MG63 (cell line): ENCODE measurements around the gene TPM1. TPM values are rescaled to one million over a fixed set of nuclear protein-coding genes. Genes with fewer than 3 reads are reported as not detected.

ENCODE experiments used
- DNase-seq: peaks from one replicate; pipeline ENCODE4 v3.0.0-alpha.2; 2020
- H3K27me3 ChIP-seq: fragments of 250-450 bp; sonication (Bioruptor Pico); 2 replicates; pipeline ENCODE4 v1.5.1; 2020; ENCODE audit warnings: mild to moderate bottlenecking, moderate library complexity
- H3K36me3 ChIP-seq: fragments of 250-450 bp; sonication (Bioruptor Pico); 2 replicates; pipeline ENCODE4 v1.5.1; 2020; ENCODE audit warnings: mild to moderate bottlenecking, moderate library complexity
- H3K4me3 ChIP-seq: fragments of 250-450 bp; sonication (Bioruptor Pico); 2 replicates; pipeline ENCODE4 v1.5.1; 2020; ENCODE audit warnings: mild to moderate bottlenecking, moderate library complexity
- H3K9me3 ChIP-seq: fragments of 250-450 bp; sonication (Bioruptor Pico); 2 replicates; pipeline ENCODE4 v1.5.1; 2020; ENCODE audit warnings: mild to moderate bottlenecking, moderate library complexity
- total RNA-seq: library from RNA; depleted of rRNA; stranded (reverse); fragments of >200 nt; shearing (Covaris generic); gene quantifications from 2 replicates; pipeline ENCODE4 v1.2.3, GENCODE V29; 2014; ENCODE audit warnings: low replicate concordance

TPM1 gene
- total RNA-seq, 1 experiment from 2014 or later, result 441 TPM

- Histone ChIP-seq H3K36me3 (peaks cover 20% of the 10 kb centered on the region), H3K4me3 (no peak overlapping the region), H3K27me3 (no peaks in the 10 kb centered on the region), H3K9me3 (no peaks in the 10 kb centered on the region)
- DNase-seq, result no peak
These were observed 32.8 kb downstream of the TPM1 start for GRCh38 chr15:63075015-63075983.

DNA sequence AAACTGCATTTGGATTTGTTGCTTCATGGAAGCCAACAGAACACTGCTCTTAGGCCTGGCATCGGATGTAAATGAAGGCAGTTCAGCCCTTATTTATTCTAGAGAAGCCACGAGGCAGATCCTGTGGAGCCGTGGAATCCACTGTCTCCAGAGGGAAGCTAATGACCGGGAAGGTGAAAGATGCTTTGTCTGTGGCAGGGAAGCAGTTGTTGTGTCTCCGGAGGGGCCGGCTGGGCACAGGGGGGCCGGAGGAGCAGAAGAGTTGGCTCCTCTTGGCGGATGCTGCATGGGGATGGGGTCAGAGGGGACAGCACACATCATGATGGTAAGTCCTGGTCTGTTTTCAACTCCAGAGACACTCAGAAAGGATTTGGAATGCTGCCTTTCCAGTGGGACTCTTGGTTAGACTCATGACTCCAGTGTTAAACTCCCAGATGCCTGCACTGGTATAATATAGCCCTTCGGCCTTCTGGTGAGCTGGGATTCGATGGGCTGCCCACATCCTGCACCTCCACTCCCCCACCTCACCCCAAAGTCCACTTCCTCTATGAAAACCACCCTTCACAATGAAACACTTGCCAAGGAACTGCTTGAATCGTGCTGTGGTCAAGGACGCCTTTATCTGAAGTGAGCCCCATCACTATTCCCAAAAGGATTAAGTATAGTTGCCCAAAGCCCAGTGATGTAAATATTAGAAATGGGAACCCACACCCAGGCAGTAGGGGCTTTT lies 33.6 kb downstream of the TPM1 start:
- no peaks in the 10 kb centered on the region for H3K27me3 ChIP-seq
- H3K4me3 ChIP-seq, result no peak overlapping the region
- H3K36me3 ChIP-seq, result peaks cover 12% of the 10 kb centered on the region
- H3K9me3 ChIP-seq, result no peaks in the 10 kb centered on the region
- DNase-seq, result no peak

DNA sequence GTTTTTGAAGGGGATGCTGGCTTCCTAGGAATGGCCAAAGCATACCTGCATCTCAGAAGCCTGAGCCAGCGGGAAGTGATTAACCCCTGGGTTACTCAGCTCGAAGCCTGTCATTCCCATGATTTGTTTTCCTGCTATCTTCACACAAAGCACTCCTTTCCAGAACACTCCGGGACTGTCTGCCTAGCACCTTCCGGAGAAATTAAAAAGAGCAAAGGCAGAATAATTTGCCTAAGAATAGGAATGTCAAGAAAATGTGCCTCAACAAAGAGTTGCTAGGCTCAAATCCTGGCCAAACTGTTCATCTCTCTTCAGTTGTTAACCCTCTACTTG lies 34.1 kb downstream of the TPM1 start:
- H3K36me3 ChIP-seq, result peaks cover 7% of the 10 kb centered on the region
- H3K4me3 ChIP-seq, result no peak overlapping the region
- H3K27me3 ChIP-seq, result no peaks in the 10 kb centered on the region
- no peaks in the 10 kb centered on the region for H3K9me3 ChIP-seq
- DNase-seq, result no peak

GRCh38 chr15:63077952-63078351 lies 35.4 kb downstream of the TPM1 start:
- H3K9me3 ChIP-seq, result no peaks in the 10 kb centered on the region
- no peak for DNase-seq
- H3K27me3 ChIP-seq, result no peaks in the 10 kb centered on the region
- H3K4me3 ChIP-seq, result no peak overlapping the region
- H3K36me3 ChIP-seq, result no peaks in the 10 kb centered on the region; the same call in 1 of the 2 replicates

DNA sequence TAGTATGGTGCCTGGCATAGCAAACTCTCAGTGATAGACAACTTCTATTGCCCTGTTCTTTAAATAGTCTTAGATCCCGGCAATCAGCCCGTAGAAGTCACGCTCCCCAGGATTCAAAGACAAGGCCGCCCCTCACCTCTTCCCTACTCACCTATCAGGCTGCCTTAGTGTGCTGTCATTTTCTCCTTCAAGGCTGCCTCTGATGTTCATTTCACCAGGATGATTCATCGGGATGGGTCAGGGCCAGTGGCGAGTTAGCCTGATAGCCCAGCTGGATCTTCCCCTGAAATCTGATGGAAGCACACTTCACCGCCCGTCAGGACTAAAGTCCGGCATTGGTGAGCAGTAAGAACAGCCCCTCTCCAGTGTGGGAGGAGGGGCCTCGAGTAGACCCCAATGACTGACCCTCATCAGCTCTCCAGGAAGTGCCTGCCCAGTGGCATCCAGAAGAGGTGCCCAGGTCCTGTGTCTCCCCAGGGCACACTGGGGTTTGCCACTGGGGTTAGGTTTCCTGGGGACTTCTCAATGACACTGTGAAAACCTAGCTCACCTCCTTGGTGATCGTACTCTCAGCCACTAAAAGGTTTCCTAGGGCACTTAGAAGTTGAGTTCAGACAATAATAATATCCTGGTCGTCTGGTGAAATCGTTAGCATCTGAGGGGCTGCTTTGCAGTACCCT lies 37.5 kb downstream of the TPM1 start:
- Histone ChIP-seq H3K9me3 (no peaks in the 10 kb centered on the region), H3K4me3 (no peak overlapping the region), H3K36me3 (no peaks in the 10 kb centered on the region), H3K27me3 (no peaks in the 10 kb centered on the region)
- peak; percentile 57 for DNase-seq

DNA sequence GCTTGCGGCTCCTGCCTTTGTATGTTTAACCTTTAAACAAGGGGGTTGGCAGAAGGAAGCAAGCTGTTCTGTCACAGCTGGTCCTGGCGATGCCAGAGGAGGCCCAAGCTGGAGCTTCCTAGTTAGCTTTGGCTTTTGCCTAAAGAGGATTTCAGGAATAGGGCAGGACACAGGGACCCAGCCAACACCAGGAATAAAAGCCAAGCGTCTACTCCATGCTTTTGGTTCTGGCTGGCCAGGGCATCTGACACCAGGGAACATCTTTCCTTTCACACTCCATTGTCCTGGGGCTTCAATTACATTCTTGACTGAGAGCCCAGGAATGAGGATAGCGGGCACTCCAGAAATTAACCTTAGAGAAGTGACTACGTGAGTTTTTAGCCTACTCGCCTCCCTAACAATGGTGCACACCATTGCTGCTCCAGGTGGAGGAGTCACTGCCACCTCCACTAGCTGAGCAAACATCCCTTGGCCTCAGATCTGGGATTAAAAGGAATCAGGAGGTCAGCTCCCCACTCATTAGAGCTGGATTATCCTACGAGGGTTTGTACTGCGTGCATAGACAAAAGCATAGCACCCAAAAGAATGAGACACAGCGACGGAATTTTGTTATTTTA lies 38.2 kb downstream of the TPM1 start:
- H3K9me3 ChIP-seq, result no peaks in the 10 kb centered on the region
- H3K27me3 ChIP-seq, result no peaks in the 10 kb centered on the region
- H3K4me3 ChIP-seq, result no peak overlapping the region
- DNase-seq, result peak; percentile 45
- no peaks in the 10 kb centered on the region for H3K36me3 ChIP-seq

- no peak for DNase-seq
- Histone ChIP-seq H3K27me3 (no peaks in the 10 kb centered on the region), H3K9me3 (no peaks in the 10 kb centered on the region), H3K4me3 (no peak overlapping the region), H3K36me3 (no peaks in the 10 kb centered on the region)
These were observed 39.8 kb downstream of the TPM1 start for GRCh38 chr15:63082366-63082765.

GRCh38 chr15:63083044-63083443 lies 40.5 kb downstream of the TPM1 start:
- Histone ChIP-seq H3K4me3 (no peak overlapping the region), H3K36me3 (no peaks in the 10 kb centered on the region), H3K9me3 (no peaks in the 10 kb centered on the region), H3K27me3 (no peaks in the 10 kb centered on the region)
- DNase-seq, result no peak

GRCh38 chr15:63083541-63083940 lies 41.0 kb downstream of the TPM1 start:
- H3K4me3 ChIP-seq, result no peak overlapping the region
- no peak for DNase-seq
- H3K36me3 ChIP-seq, result no peaks in the 10 kb centered on the region
- H3K27me3 ChIP-seq, result no peaks in the 10 kb centered on the region
- no peaks in the 10 kb centered on the region for H3K9me3 ChIP-seq

DNA sequence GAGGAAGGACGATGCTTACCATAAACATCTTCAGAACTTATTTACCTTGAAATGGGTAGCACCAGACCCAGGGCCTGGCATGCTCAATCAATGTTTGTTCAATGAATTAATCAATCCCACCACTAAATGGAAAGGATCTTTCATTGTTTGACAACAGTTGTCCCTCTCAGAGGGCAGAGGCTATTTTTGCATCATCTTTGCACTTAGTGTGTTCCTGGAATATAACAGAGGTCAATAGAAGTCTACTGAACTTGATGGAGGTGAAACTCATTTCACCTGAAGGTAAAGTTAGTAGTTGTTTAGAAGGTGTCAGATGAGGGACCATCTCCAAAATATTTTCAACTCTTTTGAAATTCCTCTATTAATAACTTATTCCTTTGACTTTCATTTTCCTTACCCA lies 42.3 kb downstream of the TPM1 start:
- Histone ChIP-seq H3K4me3 (no peak overlapping the region), H3K27me3 (no peaks in the 10 kb centered on the region), H3K9me3 (no peaks in the 10 kb centered on the region), H3K36me3 (no peaks in the 10 kb centered on the region)
- no peak for DNase-seq

- Histone ChIP-seq H3K4me3 (no peak overlapping the region), H3K36me3 (no peaks in the 10 kb centered on the region), H3K27me3 (no peaks in the 10 kb centered on the region), H3K9me3 (no peaks in the 10 kb centered on the region)
- no peak for DNase-seq
These were observed 42.7 kb downstream of the TPM1 start for GRCh38 chr15:63085289-63085688.

DNA sequence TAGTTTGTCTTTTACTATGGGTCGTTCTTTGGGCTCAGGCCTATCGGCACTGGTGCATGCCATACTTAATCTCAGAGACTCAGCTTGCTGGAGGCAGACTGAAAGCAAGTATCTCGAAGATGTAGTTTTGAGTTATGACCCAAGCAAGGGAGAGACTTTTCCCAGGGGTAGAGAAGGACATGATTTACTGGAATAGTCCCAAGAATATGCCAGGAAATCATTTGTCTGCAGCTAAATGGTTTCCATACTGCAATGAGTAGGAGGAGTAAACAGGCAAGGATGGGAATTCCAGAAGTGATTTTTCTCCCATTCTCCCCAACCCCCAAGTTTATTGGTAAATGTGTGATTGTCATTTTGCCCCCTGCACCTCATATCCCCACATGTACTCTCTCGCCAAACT lies 43.7 kb downstream of the TPM1 start:
- Histone ChIP-seq H3K36me3 (no peaks in the 10 kb centered on the region), H3K9me3 (no peaks in the 10 kb centered on the region), H3K27me3 (no peaks in the 10 kb centered on the region), H3K4me3 (no peak overlapping the region)
- DNase-seq, result no peak

DNA sequence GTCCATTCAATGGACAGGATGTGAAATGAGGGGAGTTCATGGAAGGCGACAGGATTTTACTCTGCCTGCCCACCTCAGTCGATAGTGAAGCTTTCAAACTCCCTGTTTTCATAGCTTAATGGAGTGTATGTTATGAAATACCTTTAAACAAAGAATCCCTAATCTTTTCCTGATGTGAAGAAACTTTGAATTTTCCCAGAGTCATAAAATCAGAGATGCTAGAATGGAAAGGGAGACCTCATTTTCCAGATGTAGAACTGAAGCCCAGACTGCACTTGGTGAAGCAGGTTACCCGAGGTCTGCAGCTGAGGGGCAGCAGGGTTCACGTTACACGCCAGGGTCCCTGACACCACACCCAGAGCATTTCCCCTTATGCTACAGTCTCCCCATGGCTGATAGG lies 44.4 kb downstream of the TPM1 start:
- H3K4me3 ChIP-seq, result no peak overlapping the region
- no peaks in the 10 kb centered on the region for H3K36me3 ChIP-seq
- H3K27me3 ChIP-seq, result no peaks in the 10 kb centered on the region
- H3K9me3 ChIP-seq, result no peaks in the 10 kb centered on the region
- DNase-seq, result no peak

- Histone ChIP-seq H3K27me3 (no peaks in the 10 kb centered on the region), H3K9me3 (no peaks in the 10 kb centered on the region), H3K36me3 (no peaks in the 10 kb centered on the region), H3K4me3 (no peak overlapping the region)
- no peak for DNase-seq
These were observed 46.1 kb downstream of the TPM1 start for GRCh38 chr15:63088533-63089245.

GRCh38 chr15:63089260-63090043 lies 46.9 kb downstream of the TPM1 start:
- Histone ChIP-seq H3K27me3 (no peaks in the 10 kb centered on the region), H3K36me3 (no peaks in the 10 kb centered on the region), H3K9me3 (no peaks in the 10 kb centered on the region), H3K4me3 (no peak overlapping the region)
- peak; percentile 91 for DNase-seq

- H3K9me3 ChIP-seq, result no peaks in the 10 kb centered on the region
- H3K36me3 ChIP-seq, result no peaks in the 10 kb centered on the region
- H3K4me3 ChIP-seq, result no peak overlapping the region
- DNase-seq, result no peak
- H3K27me3 ChIP-seq, result no peaks in the 10 kb centered on the region
These were observed 47.9 kb downstream of the TPM1 start for GRCh38 chr15:63090472-63090871.
